H1 (cell line): ENCODE data around the gene SERPING1. TPM values are rescaled to one million over a fixed set of nuclear protein-coding genes. Genes with fewer than 3 reads are reported as not detected.

ENCODE experiments used
- CBX8 ChIP-seq: fragments of 300-800, 300-1000 bp; sonication (generic); IDR thresholded peaks from 2 replicates; pipeline ENCODE4 v1.7.1; 2016; ENCODE audit warnings: low read depth, low read length, borderline replicate concordance
- polyA plus RNA-seq, 7 experiments: library from polyadenylated mRNA; depleted of rRNA in 3 of 7; stranded (reverse) in 5 of 7; unstranded in 2 of 7; fragments of >200 nt in 5 of 7; fragments of 200-250 nt in 2 of 7; gene quantifications; 1 replicate in 5 of 7; 2 replicates in 1 of 7; 4 replicates in 1 of 7; pipeline versions ENCODE4 v1.2.1 to v1.2.3, GENCODE V29; 2011 to 2013; ENCODE audit warnings: missing spikeins in 2 of 7, mixed read lengths in 2 of 7
- total RNA-seq: library from RNA; stranded (reverse); fragmentation: NEBNext Ultra II Directional; extraction: Animal tissue kit (Norgen Biotek cat#: 25700); gene quantifications from 2 replicates; pipeline ENCODE4 v1.2.1, GENCODE V29; 2021
- TF ChIP-seq, protein P1 (sequence below): fragments of 300-600 bp; sonication (generic); IDR thresholded peaks from 2 replicates; pipeline ENCODE4 v1.7.1; 2012; ENCODE audit warnings: low read length, moderate library complexity, mild to moderate bottlenecking, inconsistent platforms; ENCODE audit not compliant: insufficient replicate concordance
- TF ChIP-seq, protein P2 (sequence below): IDR thresholded peaks from 2 replicates; pipeline ENCODE4 v1.6.1; 2011; ENCODE audit warnings: low read length, improper control_type of control experiment

SERPING1 gene
- total and polyA plus RNA-seq, 2 of the 8 experiments (the other 6 are each of a cell fraction or from before 2014, with no cell fraction given) = 50.9 to 54.8 TPM

DNA sequence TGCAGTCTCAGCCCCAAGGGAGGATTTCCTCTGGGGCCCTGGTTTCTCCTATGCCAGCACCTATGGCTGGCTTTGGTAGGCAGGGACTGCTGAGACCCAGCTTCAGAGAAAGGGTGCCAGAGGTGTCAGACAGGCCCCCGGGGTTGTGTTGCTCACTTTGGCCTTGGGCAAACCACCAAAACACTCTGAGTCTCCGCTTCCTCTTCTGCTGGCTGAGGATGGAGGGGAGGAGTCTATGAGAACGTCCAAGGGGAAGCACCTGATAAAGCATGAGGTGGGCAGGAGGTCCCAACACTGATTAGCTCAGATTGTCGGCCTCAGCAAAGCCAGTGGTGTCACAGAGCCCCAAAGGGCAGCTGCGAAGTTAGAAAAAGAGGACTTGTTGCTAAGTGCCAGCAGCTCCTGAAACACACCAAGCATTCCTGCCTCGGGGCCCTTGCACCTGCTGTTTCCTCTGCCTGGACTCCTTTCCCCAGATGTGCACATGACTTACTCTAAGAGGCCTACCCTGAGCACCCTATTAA, 49.6 kb upstream of the SERPING1 start (continued):
- TF ChIP-seq, protein P1, sequence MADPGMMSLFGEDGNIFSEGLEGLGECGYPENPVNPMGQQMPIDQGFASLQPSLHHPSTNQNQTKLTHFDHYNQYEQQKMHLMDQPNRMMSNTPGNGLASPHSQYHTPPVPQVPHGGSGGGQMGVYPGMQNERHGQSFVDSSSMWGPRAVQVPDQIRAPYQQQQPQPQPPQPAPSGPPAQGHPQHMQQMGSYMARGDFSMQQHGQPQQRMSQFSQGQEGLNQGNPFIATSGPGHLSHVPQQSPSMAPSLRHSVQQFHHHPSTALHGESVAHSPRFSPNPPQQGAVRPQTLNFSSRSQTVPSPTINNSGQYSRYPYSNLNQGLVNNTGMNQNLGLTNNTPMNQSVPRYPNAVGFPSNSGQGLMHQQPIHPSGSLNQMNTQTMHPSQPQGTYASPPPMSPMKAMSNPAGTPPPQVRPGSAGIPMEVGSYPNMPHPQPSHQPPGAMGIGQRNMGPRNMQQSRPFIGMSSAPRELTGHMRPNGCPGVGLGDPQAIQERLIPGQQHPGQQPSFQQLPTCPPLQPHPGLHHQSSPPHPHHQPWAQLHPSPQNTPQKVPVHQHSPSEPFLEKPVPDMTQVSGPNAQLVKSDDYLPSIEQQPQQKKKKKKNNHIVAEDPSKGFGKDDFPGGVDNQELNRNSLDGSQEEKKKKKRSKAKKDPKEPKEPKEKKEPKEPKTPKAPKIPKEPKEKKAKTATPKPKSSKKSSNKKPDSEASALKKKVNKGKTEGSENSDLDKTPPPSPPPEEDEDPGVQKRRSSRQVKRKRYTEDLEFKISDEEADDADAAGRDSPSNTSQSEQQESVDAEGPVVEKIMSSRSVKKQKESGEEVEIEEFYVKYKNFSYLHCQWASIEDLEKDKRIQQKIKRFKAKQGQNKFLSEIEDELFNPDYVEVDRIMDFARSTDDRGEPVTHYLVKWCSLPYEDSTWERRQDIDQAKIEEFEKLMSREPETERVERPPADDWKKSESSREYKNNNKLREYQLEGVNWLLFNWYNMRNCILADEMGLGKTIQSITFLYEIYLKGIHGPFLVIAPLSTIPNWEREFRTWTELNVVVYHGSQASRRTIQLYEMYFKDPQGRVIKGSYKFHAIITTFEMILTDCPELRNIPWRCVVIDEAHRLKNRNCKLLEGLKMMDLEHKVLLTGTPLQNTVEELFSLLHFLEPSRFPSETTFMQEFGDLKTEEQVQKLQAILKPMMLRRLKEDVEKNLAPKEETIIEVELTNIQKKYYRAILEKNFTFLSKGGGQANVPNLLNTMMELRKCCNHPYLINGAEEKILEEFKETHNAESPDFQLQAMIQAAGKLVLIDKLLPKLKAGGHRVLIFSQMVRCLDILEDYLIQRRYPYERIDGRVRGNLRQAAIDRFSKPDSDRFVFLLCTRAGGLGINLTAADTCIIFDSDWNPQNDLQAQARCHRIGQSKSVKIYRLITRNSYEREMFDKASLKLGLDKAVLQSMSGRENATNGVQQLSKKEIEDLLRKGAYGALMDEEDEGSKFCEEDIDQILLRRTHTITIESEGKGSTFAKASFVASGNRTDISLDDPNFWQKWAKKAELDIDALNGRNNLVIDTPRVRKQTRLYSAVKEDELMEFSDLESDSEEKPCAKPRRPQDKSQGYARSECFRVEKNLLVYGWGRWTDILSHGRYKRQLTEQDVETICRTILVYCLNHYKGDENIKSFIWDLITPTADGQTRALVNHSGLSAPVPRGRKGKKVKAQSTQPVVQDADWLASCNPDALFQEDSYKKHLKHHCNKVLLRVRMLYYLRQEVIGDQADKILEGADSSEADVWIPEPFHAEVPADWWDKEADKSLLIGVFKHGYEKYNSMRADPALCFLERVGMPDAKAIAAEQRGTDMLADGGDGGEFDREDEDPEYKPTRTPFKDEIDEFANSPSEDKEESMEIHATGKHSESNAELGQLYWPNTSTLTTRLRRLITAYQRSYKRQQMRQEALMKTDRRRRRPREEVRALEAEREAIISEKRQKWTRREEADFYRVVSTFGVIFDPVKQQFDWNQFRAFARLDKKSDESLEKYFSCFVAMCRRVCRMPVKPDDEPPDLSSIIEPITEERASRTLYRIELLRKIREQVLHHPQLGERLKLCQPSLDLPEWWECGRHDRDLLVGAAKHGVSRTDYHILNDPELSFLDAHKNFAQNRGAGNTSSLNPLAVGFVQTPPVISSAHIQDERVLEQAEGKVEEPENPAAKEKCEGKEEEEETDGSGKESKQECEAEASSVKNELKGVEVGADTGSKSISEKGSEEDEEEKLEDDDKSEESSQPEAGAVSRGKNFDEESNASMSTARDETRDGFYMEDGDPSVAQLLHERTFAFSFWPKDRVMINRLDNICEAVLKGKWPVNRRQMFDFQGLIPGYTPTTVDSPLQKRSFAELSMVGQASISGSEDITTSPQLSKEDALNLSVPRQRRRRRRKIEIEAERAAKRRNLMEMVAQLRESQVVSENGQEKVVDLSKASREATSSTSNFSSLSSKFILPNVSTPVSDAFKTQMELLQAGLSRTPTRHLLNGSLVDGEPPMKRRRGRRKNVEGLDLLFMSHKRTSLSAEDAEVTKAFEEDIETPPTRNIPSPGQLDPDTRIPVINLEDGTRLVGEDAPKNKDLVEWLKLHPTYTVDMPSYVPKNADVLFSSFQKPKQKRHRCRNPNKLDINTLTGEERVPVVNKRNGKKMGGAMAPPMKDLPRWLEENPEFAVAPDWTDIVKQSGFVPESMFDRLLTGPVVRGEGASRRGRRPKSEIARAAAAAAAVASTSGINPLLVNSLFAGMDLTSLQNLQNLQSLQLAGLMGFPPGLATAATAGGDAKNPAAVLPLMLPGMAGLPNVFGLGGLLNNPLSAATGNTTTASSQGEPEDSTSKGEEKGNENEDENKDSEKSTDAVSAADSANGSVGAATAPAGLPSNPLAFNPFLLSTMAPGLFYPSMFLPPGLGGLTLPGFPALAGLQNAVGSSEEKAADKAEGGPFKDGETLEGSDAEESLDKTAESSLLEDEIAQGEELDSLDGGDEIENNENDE = no peak
- no peak for TF ChIP-seq CBX8
- TF ChIP-seq, protein P2, sequence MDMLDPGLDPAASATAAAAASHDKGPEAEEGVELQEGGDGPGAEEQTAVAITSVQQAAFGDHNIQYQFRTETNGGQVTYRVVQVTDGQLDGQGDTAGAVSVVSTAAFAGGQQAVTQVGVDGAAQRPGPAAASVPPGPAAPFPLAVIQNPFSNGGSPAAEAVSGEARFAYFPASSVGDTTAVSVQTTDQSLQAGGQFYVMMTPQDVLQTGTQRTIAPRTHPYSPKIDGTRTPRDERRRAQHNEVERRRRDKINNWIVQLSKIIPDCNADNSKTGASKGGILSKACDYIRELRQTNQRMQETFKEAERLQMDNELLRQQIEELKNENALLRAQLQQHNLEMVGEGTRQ = no peak
